ENCODE data around the gene EPHB1. TPM values are rescaled to one million over a fixed set of nuclear protein-coding genes. Genes with fewer than 3 reads are reported as not detected.
A peak's percentile ranks its signal among the peaks of the same experiment; 100 is the strongest.
"Not testable (repeated sequence)": the region's sequence is repeated elsewhere in the genome, so short reads cannot be mapped to it uniquely, and the experiment has no call there.

Gene EPHB1
- total RNA-seq, 8 experiments from 2014 or later = 0.31 to 21.1 (median 13.7) TPM; not detected in 1

- ATAC-seq (replicated peaks in 6 of 8) = peak in 6 of 8 experiments; percentile 33 to 97 (median 70)
- Histone ChIP-seq H3K4me3 (no peak overlapping the region), H3K4me1 (replicated peaks in 1 of 2) (peaks cover 17 to 22% of the 10 kb centered on the region in 2 donors), H3K27ac (no peak overlapping the region)
- in situ Hi-C loops (cut with MboI; ENCODE audit: low pct_unique_long_range_greater_than_20kb in 2 of 9, low sequenced_read_pairs in 9 of 9, unreplicated experiment in 9 of 9) = no loop called here
Measured at GRCh38 chr3:135218304-135218703, 423.2 kb downstream of the EPHB1 start.

GRCh38 chr3:135218782-135219181 is 423.7 kb downstream of the EPHB1 start:
- in situ Hi-C loops (cut with MboI; ENCODE audit: low pct_unique_long_range_greater_than_20kb in 2 of 9, low sequenced_read_pairs in 9 of 9, unreplicated experiment in 9 of 9) = no loop called here
- no peak for ATAC-seq (replicated peaks in 6 of 8)

DNA sequence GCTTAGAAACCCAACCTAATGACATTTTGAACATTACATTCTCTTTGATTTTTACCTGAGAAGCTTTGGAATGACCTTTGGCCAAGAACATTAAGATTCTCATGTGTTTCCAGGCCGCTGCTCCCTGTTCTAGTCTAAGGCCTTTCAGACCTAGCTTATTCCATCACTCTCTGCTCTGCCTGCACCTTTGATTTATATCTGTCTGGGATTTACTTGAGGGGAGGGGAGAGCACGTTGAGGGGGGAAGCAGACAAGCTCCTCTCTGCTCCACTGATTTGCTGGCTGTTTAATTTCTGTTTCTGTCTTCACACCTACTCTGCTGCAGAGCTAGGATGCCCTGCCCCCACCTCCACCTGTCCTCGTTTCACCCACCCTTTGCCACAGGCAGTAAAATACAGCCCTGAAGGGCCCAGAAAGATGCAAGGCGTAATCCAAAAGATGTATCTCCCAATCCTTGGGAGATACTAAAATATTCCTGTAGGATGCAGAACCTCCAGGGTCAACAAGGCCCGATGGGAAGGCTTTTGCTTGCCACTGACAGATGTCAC is 429.8 kb downstream of the EPHB1 start:
- H3K4me1 ChIP-seq (replicated peaks in 1 of 2) = peaks cover 18 to 32% of the 10 kb centered on the region in 2 donors
- ATAC-seq (replicated peaks in 6 of 8) = peak in 5 of 8 experiments; percentile 43 to 91 (median 79)
- no peak overlapping the region for H3K27ac ChIP-seq
- WGBS, 10 experiments = 18 to 100% (median 39%) methylated on average over 1 to 3 of the region's 5 CpGs; no CpG with 5 or more reads in 2 of the 10 experiments
- in situ Hi-C loops (cut with MboI; ENCODE audit: low pct_unique_long_range_greater_than_20kb in 2 of 9, low sequenced_read_pairs in 9 of 9, unreplicated experiment in 9 of 9) = no loop called here
- no peak overlapping the region for H3K4me3 ChIP-seq

More at GRCh38 chr3:135218782-135219181, 423.7 kb downstream of the EPHB1 start:
- H3K4me3 ChIP-seq = no peak overlapping the region
- 60 to 100% (median 97%) methylated on average over 1 to 4 of the region's 4 CpGs; no CpG with 5 or more reads in 2 of the 10 experiments for WGBS, 10 experiments
- H3K27ac ChIP-seq = no peak overlapping the region
- H3K4me1 ChIP-seq (replicated peaks in 1 of 2) = peaks cover 12 to 22% of the 10 kb centered on the region in 2 donors

GRCh38 chr3:135226057-135226456 is 431.0 kb downstream of the EPHB1 start:
- no peak overlapping the region for H3K4me3 ChIP-seq
- no peak overlapping the region for H3K27ac ChIP-seq
- H3K4me1 ChIP-seq (replicated peaks in 1 of 2) = peaks cover 18 to 33% of the 10 kb centered on the region in 2 donors
- no peak for ATAC-seq (replicated peaks in 6 of 8)
- in situ Hi-C loops (cut with MboI; ENCODE audit: low pct_unique_long_range_greater_than_20kb in 2 of 9, low sequenced_read_pairs in 9 of 9, unreplicated experiment in 9 of 9) = no loop called here
- 58 to 89% (median 88%) methylated on average over 3 to 4 of the region's 6 CpGs; no CpG with 5 or more reads in 6 of the 10 experiments for WGBS, 10 experiments

DNA sequence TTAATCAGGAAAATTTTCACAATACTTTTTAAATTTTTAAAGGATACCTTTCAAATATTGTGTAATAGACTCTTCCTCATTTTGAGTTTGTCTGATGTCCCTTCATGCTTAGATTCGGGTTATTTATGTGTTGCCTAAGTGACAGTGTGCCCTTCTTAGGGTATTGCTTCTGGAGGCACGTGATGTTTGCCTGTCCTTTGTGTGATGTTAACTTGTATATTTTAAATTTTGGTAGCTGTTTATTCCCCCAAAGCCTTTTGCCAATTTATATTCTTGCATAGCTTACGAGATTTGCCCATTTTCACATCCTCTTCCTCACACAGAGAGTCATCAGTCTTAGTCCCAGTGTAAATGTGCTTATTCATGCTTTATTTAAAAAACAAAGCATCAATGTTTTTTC is 433.1 kb downstream of the EPHB1 start:
- WGBS, 10 experiments = 43 to 79% (median 63%) methylated on average over 2 to 3 of the region's 3 CpGs; no CpG with 5 or more reads in 1 of the 10 experiments
- H3K27ac ChIP-seq = no peak overlapping the region
- in situ Hi-C loops (cut with MboI; ENCODE audit: low pct_unique_long_range_greater_than_20kb in 2 of 9, low sequenced_read_pairs in 9 of 9, unreplicated experiment in 9 of 9) = no loop called here
- ATAC-seq (replicated peaks in 6 of 8) = no peak
- peaks cover 30 to 46% of the 10 kb centered on the region in 2 donors for H3K4me1 ChIP-seq (replicated peaks in 1 of 2)
- H3K4me3 ChIP-seq = no peak overlapping the region

DNA sequence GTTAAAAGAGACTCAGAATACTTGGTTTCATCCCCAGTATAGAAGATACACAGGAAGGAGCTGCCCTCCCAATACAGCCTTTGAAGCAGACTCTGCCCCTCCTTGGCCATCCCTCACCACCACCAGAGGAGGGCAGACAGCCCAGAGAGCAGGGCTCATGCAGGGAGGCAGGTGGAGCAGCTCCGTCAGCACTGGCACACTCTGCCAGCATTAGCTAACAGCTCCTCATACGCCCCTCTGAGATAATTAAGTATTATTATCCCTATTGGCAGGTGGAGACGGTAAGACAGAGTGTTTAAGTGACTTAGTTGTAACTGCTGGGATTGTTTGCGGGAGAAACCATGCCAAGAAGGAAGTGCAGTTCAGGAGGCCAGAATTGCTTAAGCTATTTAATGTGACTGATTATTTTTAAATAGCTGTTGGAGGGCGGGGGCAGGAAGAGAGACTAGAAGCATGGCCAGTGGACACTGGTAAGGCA is 434.0 kb downstream of the EPHB1 start:
- 33 to 80% (median 59%) methylated on average over 1 to 3 of the region's 5 CpGs; no CpG with 5 or more reads in 2 of the 10 experiments for WGBS, 10 experiments
- Histone ChIP-seq H3K4me3 (no peak overlapping the region), H3K27ac (no peak overlapping the region), H3K4me1 (replicated peaks in 1 of 2) (peaks cover 30 to 44% of the 10 kb centered on the region in 2 donors)
- in situ Hi-C loops (cut with MboI; ENCODE audit: low pct_unique_long_range_greater_than_20kb in 2 of 9, low sequenced_read_pairs in 9 of 9, unreplicated experiment in 9 of 9) = no loop called here
- peak; percentile 45 to 92 (median 75) for ATAC-seq (replicated peaks in 6 of 8)

GRCh38 chr3:135231737-135232136 is 436.7 kb downstream of the EPHB1 start:
- ATAC-seq (replicated peaks in 6 of 8) = peak in 5 of 8 experiments; percentile 32 to 71 (median 57)
- Histone ChIP-seq H3K27ac (peak overlapping the region in 1 of 2 donors; percentile 31), H3K4me3 (no peak overlapping the region), H3K4me1 (replicated peaks in 1 of 2) (peaks cover 28 to 30% of the 10 kb centered on the region in 2 donors)
- WGBS, 10 experiments = 0 to 44% (median 0%) methylated on average over 1 to 2 of the region's 2 CpGs; no CpG with 5 or more reads in 2 of the 10 experiments
- in situ Hi-C loops (cut with MboI; ENCODE audit: low pct_unique_long_range_greater_than_20kb in 2 of 9, low sequenced_read_pairs in 9 of 9, unreplicated experiment in 9 of 9) = no loop called here

DNA sequence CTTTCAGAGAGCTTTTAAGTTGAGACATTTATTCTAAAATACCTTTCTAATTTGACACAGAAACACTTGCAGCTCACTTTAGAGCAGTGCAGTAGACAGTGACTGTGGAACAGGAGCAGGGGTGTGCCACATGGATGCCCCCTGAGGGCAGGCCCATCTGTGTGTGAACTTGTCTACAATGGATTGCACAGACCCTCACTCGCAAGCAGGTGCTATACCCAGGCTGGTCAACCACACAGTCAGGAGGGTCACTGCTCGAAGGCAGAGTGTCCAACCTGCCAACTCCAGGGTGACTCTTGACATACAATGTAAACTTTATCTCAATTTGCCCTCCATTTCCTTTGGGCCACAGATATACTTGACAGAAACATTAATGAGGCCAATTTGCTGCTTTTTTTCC is 437.2 kb downstream of the EPHB1 start:
- H3K27ac ChIP-seq = peak overlapping the region in 1 of 2 donors; percentile 31
- H3K4me3 ChIP-seq = no peak overlapping the region
- WGBS, 10 experiments = 50 to 100% (median 85%) methylated on average over 1 to 2 of the region's 2 CpGs; no CpG with 5 or more reads in 3 of the 10 experiments
- in situ Hi-C loops (cut with MboI; ENCODE audit: low pct_unique_long_range_greater_than_20kb in 2 of 9, low sequenced_read_pairs in 9 of 9, unreplicated experiment in 9 of 9) = no loop called here
- no peak for ATAC-seq (replicated peaks in 6 of 8)
- H3K4me1 ChIP-seq (replicated peaks in 1 of 2) = peaks cover 28 to 31% of the 10 kb centered on the region in 2 donors

DNA sequence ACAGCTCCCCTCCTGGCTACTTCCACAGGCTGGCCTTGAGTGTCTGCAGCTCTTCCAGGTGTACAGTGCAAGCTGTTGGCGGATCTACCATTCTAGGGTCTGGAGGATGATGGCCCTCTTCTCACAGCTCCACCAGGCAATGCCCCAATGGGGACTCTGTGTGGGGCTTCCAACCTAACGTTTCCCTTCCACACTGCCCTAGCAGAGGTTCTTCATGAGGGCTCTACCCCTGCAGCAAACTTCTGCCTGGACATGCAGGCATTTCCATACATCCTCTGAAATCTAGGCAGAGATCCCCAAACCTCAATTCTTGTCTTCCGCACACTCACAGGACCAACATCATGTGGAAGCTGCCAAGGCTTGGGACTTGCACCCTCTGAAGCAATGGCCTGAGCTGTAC is 438.4 kb downstream of the EPHB1 start:
- in situ Hi-C loops (cut with MboI; ENCODE audit: low pct_unique_long_range_greater_than_20kb in 2 of 9, low sequenced_read_pairs in 9 of 9, unreplicated experiment in 9 of 9); H3K27ac ChIP-seq; H3K4me3 ChIP-seq; ATAC-seq (replicated peaks in 6 of 8): not testable (repeated sequence)
- 62 to 100% (median 93%) methylated on average over 1 to 3 of the region's 3 CpGs; no CpG with 5 or more reads in 5 of the 10 experiments for WGBS, 10 experiments
- H3K4me1 ChIP-seq (replicated peaks in 1 of 2) = peaks cover 30 to 31% of the 10 kb centered on the region in 2 donors

DNA sequence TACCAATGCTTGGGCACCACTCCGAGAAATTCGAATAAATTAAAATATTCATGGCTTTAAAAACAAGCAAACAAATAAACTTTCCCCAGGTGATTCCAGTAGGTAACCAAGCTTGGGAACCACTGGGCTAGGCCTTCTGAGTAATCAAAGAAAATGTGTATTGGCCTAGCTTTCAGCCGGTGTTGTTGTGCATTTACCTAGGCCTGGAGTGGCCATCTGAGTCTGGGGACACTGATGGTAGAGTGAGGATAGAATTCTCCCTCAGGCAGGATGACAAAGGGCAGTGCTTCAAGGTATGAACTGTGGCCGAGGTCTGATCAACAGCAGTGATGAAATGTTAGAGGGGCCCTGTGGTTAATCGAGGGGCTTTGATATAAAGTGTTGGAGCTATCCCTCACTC is 440.5 kb downstream of the EPHB1 start:
- 34 to 100% (median 92%) methylated on average over 1 to 3 of the region's 5 CpGs; no CpG with 5 or more reads in 2 of the 10 experiments for WGBS, 10 experiments
- peaks cover 19 to 22% of the 10 kb centered on the region in 2 donors for H3K4me1 ChIP-seq (replicated peaks in 1 of 2)
- ATAC-seq (replicated peaks in 6 of 8) = no peak
- in situ Hi-C loops (cut with MboI; ENCODE audit: low pct_unique_long_range_greater_than_20kb in 2 of 9, low sequenced_read_pairs in 9 of 9, unreplicated experiment in 9 of 9) = no loop called here
- H3K4me3 ChIP-seq = no peak overlapping the region
- no peak overlapping the region for H3K27ac ChIP-seq

DNA sequence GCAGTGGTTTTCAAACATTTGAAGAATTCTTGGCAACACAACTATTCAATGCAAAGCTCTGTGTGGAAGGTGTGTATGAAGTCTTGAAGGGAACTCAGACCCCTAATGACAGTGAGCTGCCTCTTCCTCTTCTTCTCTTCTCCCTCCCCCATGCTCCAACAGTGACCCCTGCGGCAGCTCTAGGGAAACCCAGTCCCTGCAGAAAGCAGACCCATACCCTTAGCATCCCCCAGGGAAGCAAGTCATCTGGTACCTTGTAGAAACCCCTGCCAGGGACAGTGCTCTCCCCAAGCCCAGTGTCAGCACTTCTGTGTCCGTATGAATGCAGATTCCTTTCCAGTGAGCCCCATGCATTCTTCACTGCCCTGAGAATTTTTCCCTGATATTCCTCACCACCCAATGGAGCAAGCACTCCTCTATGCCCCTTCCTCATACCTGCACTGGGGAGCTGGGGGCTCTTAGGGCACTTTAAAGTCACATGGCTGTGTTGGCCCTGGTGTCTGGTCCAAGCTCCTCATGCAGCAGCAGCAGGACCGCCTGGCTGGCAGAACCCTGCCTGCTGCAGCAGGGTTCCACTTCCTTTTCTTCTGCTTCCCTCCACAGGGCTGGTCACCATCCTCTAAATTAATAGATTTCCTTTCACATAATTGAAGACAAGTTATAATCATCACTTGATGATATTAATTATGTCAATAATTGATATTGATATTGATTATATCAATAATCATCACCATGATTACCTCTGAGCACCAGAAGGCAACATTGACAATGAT is 442.5 kb downstream of the EPHB1 start:
- WGBS, 10 experiments = 0 to 83% (median 40%) methylated on average over 1 to 2 of the region's 3 CpGs; no CpG with 5 or more reads in 5 of the 10 experiments
- no peak for ATAC-seq (replicated peaks in 6 of 8)
- in situ Hi-C loops (cut with MboI; ENCODE audit: low pct_unique_long_range_greater_than_20kb in 2 of 9, low sequenced_read_pairs in 9 of 9, unreplicated experiment in 9 of 9) = no loop called here
- H3K4me1 ChIP-seq (replicated peaks in 1 of 2) = peaks cover 6 to 8% of the 10 kb centered on the region in 2 donors
- H3K27ac ChIP-seq = no peak overlapping the region
- H3K4me3 ChIP-seq = no peak overlapping the region

DNA sequence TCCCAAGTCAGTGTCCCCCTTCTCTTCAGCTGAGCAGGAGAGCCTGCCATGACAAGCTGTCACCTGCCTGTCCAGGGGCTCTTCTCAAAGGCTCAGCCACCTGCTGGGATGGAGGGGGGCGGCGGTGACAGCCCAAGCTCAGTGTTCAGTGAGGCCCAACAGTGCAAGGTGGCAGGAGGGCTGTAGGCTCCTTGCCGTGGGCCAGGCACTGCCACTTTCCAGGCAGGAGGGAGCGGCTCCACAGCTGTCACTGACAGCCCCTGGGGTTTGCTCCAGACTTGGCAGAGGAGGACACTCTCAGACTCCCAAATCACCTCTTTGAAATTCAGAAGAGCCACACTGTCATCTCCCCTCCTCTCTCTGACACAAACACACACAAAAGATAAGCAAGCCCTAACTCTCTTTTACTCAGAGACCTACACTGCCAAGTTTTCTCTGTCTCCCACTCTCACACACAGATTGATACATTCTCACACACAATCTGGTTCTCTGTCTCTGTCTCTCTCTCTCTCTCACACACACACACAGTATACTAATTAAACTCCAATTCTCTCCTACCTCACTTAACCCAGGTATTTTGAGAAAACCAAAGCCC is 443.3 kb downstream of the EPHB1 start:
- in situ Hi-C loops (cut with MboI; ENCODE audit: low pct_unique_long_range_greater_than_20kb in 2 of 9, low sequenced_read_pairs in 9 of 9, unreplicated experiment in 9 of 9) = no loop called here
- H3K27ac ChIP-seq = no peak overlapping the region
- ATAC-seq (replicated peaks in 6 of 8) = peak in 1 of 8 experiments; percentile 24
- peaks cover 6 to 8% of the 10 kb centered on the region in 2 donors for H3K4me1 ChIP-seq (replicated peaks in 1 of 2)
- 14 to 60% (median 57%) methylated on average over 1 to 4 of the region's 4 CpGs; no CpG with 5 or more reads in 6 of the 10 experiments for WGBS, 10 experiments
- H3K4me3 ChIP-seq = no peak overlapping the region

Data from motor neuron (in vitro differentiated cells).